Brain microvascular endothelial cell (primary cell): ENCODE results near the gene CLDN11.
A peak's percentile ranks its signal among the peaks of the same experiment; 100 is the strongest.

Experiments used
- DNase-seq: peaks from one replicate; pipeline ENCODE4 v3.0.0-alpha.2; 2020
- H3K27ac ChIP-seq: fragments of 250-450 bp; sonication (Bioruptor Pico); 2 replicates; pipeline ENCODE4 v1.5.1; 2020; ENCODE audit warnings: mild to moderate bottlenecking, moderate library complexity
- H3K27me3 ChIP-seq: fragments of 250-450 bp; sonication (Bioruptor Pico); replicated peaks from 2 replicates; pipeline ENCODE4 v1.5.1; 2020; ENCODE audit warnings: mild to moderate bottlenecking
- H3K36me3 ChIP-seq: fragments of 250-450 bp; sonication (Bioruptor Pico); replicated peaks from 2 replicates; pipeline ENCODE4 v1.5.1; 2020; ENCODE audit warnings: mild to moderate bottlenecking
- H3K4me3 ChIP-seq: 2 replicates; pipeline ENCODE4 v1.5.1; 2011; ENCODE audit warnings: low read depth, mild to moderate bottlenecking, control low read depth, low read length, moderate library complexity
- CTCF ChIP-seq: IDR thresholded peaks from 2 replicates; pipeline ENCODE4 v1.5.1; 2011; ENCODE audit warnings: low read depth, mild to moderate bottlenecking, moderate library complexity, low read length, control low read depth, inconsistent platforms; ENCODE audit errors: missing control alignments
- in situ Hi-C: cut with HindIII; loops from 2 replicates; pipeline ENCODE4 v1.10.0; 2017; ENCODE audit warnings: low sequenced_read_pairs, low pct_ligation_motif_present

CLDN11 gene

GRCh38 chr3:170418422-170419398, at the start of gene CLDN11:
CLDN11 (plus strand) TSS chr3:170418868; CDS start chr3:170419067, 199 bp downstream.
- Histone ChIP-seq H3K27me3 (no peaks in the 10 kb centered on the region), H3K36me3 (peaks cover 5% of the 10 kb centered on the region), H3K4me3 (peak within 1 kb of the TSS; percentile 72), H3K27ac (peak within 1 kb of the TSS; percentile 56)
- in situ Hi-C loops = no loop called here
- TF ChIP-seq CTCF = peak; percentile 48
- no peak for DNase-seq

GRCh38 chr3:170368921-170369320, 49.7 kb upstream of the CLDN11 start:
- Histone ChIP-seq H3K4me3 (no peak overlapping the region), H3K27ac (no peak overlapping the region), H3K27me3 (no peaks in the 10 kb centered on the region), H3K36me3 (peaks cover 38% of the 10 kb centered on the region)
- no peak for DNase-seq
- TF ChIP-seq CTCF = no peak
- in situ Hi-C loops = no loop called here

GRCh38 chr3:170372190-170372879, 46.3 kb upstream of the CLDN11 start:
- no peak for TF ChIP-seq CTCF
- no peak for DNase-seq
- Histone ChIP-seq H3K4me3 (no peak overlapping the region), H3K27ac (no peak overlapping the region), H3K27me3 (no peaks in the 10 kb centered on the region), H3K36me3 (peaks cover 21% of the 10 kb centered on the region)
- in situ Hi-C loops = no loop called here

GRCh38 chr3:170383567-170383966, 35.1 kb upstream of the CLDN11 start:
- in situ Hi-C loops = no loop called here
- TF ChIP-seq CTCF = no peak
- peaks cover 68% of the 10 kb centered on the region for H3K36me3 ChIP-seq
- H3K27ac ChIP-seq = no peak overlapping the region
- peak; percentile 59 for DNase-seq
- H3K27me3 ChIP-seq = no peaks in the 10 kb centered on the region
- H3K4me3 ChIP-seq = no peak overlapping the region

GRCh38 chr3:170386468-170386867, 32.2 kb upstream of the CLDN11 start:
- H3K36me3 ChIP-seq = peaks cover 72% of the 10 kb centered on the region

More at GRCh38 chr3:170386468-170386867, 32.2 kb upstream of the CLDN11 start:
- no peak for DNase-seq
- in situ Hi-C loops = no loop called here
- Histone ChIP-seq H3K4me3 (no peak overlapping the region), H3K27ac (no peak overlapping the region), H3K27me3 (no peaks in the 10 kb centered on the region)
- TF ChIP-seq CTCF = no peak
